Effector memory CD4-positive, alpha-beta T cell (primary cell): ENCODE results near the gene SNAPIN.

Experiments used
- DNase-seq, 3 donors: peaks; one replicate each; pipeline ENCODE4 v3.0.0-alpha.2; 2020
- H3K27ac ChIP-seq: 2 replicates; pipeline ENCODE4 v1.7.0; 2013; ENCODE audit warnings: mild to moderate bottlenecking, low read length, moderate library complexity; ENCODE audit not compliant: insufficient read depth, poor library complexity, severe bottlenecking
- H3K27me3 ChIP-seq: replicated peaks from 2 replicates; pipeline ENCODE4 v1.7.0; 2013; ENCODE audit warnings: mild to moderate bottlenecking, low read length; ENCODE audit not compliant: insufficient read depth, control insufficient read depth, poor library complexity, severe bottlenecking
- H3K36me3 ChIP-seq: 2 replicates; pipeline ENCODE4 v1.7.0; 2013; ENCODE audit warnings: mild to moderate bottlenecking, low read length, moderate library complexity; ENCODE audit not compliant: control insufficient read depth, insufficient read depth
- H3K4me1 ChIP-seq: 2 replicates; pipeline ENCODE4 v1.7.0; 2013; ENCODE audit warnings: low read length, mild to moderate bottlenecking; ENCODE audit not compliant: control insufficient read depth, insufficient read depth, poor library complexity, severe bottlenecking
- H3K4me3 ChIP-seq: 2 replicates; pipeline ENCODE4 v1.7.0; 2013; ENCODE audit warnings: low read length, low read depth, mild to moderate bottlenecking; ENCODE audit not compliant: insufficient read depth, poor library complexity, severe bottlenecking
- H3K9me3 ChIP-seq: 2 replicates; pipeline ENCODE4 v1.7.0; 2013; ENCODE audit warnings: mild to moderate bottlenecking, low read length, moderate library complexity; ENCODE audit not compliant: control insufficient read depth

Gene SNAPIN

GRCh38 chr1:153614189-153614900 is 44.2 kb upstream of the SNAPIN start:
- Histone ChIP-seq H3K36me3 (no peaks in the 10 kb centered on the region), H3K4me1 (no peaks in the 10 kb centered on the region), H3K4me3 (no peak overlapping the region), H3K27ac (no peak overlapping the region), H3K27me3 (no peaks in the 10 kb centered on the region), H3K9me3 (no peaks in the 10 kb centered on the region)
- no peak for DNase-seq

GRCh38 chr1:153614906-153615305 is 43.6 kb upstream of the SNAPIN start:
- Histone ChIP-seq H3K9me3 (no peaks in the 10 kb centered on the region), H3K4me3 (no peak overlapping the region), H3K27me3 (no peaks in the 10 kb centered on the region), H3K36me3 (no peaks in the 10 kb centered on the region), H3K27ac (no peak overlapping the region), H3K4me1 (no peaks in the 10 kb centered on the region)
- no peak for DNase-seq

DNA sequence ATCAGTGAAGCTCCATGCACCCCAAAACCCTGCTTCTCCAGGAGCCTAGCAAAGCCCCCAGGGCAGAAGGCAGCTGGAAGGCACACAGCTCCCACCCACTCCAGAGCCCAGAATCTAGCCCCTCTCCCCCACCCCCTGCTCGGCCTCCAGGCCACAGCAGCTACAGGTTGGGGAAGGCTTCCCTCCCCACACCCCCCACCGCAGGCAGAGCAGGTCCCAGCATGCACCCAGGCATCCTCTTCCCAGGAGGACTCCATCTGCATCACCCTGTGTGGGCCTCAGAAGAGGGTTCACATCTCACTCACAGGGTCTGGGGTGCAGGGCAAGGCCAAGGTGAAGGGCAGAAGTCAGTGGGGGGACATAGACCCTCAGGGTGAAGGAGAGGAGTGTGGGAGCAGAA is 43.1 kb upstream of the SNAPIN start:
- Histone ChIP-seq H3K27ac (no peak overlapping the region), H3K27me3 (no peaks in the 10 kb centered on the region), H3K9me3 (no peaks in the 10 kb centered on the region), H3K36me3 (no peaks in the 10 kb centered on the region), H3K4me1 (no peaks in the 10 kb centered on the region), H3K4me3 (no peak overlapping the region)
- no peak for DNase-seq

DNA sequence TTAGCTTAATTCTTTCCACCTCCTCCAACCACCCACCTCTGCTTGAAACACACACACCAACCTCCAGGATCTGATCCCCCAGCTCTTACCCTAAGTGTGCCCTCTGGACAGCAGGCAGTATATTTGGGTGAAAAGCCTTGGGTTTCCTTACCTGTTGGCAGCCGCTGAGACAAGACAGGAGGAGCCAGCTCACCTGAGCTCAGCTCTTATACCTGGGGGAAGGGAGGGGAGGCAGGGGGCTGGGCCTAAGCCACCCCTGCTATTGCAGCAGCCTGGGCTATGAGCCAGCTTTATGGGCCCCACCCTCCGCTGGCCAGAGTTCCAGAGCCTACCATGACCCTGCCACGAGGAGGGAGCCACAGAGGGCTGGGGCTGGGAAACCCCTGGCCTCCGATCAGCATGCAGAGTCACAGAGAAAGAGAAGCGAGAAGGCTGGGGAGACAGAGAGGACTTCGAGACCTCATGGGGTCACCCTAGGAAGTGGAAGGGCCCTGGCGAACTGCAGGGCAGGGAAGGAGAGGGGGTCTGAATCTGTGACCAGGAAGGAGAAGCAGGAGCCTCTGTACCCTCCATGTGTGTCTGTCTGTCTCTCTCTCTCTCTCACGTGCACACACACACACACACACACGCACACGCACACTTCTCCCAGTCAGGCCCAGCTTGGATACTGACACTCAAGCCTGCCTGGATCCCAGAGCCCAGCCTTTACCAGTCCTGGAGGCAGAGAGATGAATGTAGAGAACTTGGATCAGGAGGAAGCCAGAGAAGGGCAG is 42.2 kb upstream of the SNAPIN start, which contains the start of gene S100A14:
S100A14 (minus strand) TSS at position 182 of the 773 bp plus-strand sequence. CDS start 467 bp downstream, outside the sequence.
- Histone ChIP-seq H3K27ac (no peak within 1 kb of the TSS), H3K4me1 (no peaks in the 10 kb centered on the region), H3K9me3 (no peaks in the 10 kb centered on the region), H3K4me3 (no peak within 1 kb of the TSS), H3K36me3 (no peaks in the 10 kb centered on the region), H3K27me3 (no peaks in the 10 kb centered on the region)
- DNase-seq, result no peak

- Histone ChIP-seq H3K36me3 (no peaks in the 10 kb centered on the region), H3K27me3 (no peaks in the 10 kb centered on the region), H3K4me1 (no peaks in the 10 kb centered on the region), H3K4me3 (no peak overlapping the region), H3K27ac (no peak overlapping the region), H3K9me3 (no peaks in the 10 kb centered on the region)
- no peak for DNase-seq
These were observed 41.6 kb upstream of the SNAPIN start for GRCh38 chr1:153616917-153617311.

- H3K27ac ChIP-seq, result no peak overlapping the region
- H3K4me3 ChIP-seq, result no peak overlapping the region
- DNase-seq, result peak in 2 of 3 donors; percentile 19 to 60
- no peaks in the 10 kb centered on the region for H3K27me3 ChIP-seq
- H3K9me3 ChIP-seq, result no peaks in the 10 kb centered on the region
- H3K36me3 ChIP-seq, result no peaks in the 10 kb centered on the region
- no peaks in the 10 kb centered on the region for H3K4me1 ChIP-seq
These were observed 40.8 kb upstream of the SNAPIN start for GRCh38 chr1:153617663-153618062.

- no peak overlapping the region for H3K27ac ChIP-seq
- H3K36me3 ChIP-seq, result no peaks in the 10 kb centered on the region
- H3K4me1 ChIP-seq, result no peaks in the 10 kb centered on the region
- H3K9me3 ChIP-seq, result no peaks in the 10 kb centered on the region
- no peak overlapping the region for H3K4me3 ChIP-seq
- DNase-seq, result no peak
- no peaks in the 10 kb centered on the region for H3K27me3 ChIP-seq
These were observed 39.3 kb upstream of the SNAPIN start for GRCh38 chr1:153619171-153619570.

GRCh38 chr1:153623101-153623500 is 35.4 kb upstream of the SNAPIN start:
- Histone ChIP-seq H3K27me3 (no peaks in the 10 kb centered on the region), H3K9me3 (no peaks in the 10 kb centered on the region), H3K4me3 (no peak overlapping the region), H3K4me1 (no peaks in the 10 kb centered on the region), H3K27ac (no peak overlapping the region), H3K36me3 (no peaks in the 10 kb centered on the region)
- DNase-seq, result no peak

DNA sequence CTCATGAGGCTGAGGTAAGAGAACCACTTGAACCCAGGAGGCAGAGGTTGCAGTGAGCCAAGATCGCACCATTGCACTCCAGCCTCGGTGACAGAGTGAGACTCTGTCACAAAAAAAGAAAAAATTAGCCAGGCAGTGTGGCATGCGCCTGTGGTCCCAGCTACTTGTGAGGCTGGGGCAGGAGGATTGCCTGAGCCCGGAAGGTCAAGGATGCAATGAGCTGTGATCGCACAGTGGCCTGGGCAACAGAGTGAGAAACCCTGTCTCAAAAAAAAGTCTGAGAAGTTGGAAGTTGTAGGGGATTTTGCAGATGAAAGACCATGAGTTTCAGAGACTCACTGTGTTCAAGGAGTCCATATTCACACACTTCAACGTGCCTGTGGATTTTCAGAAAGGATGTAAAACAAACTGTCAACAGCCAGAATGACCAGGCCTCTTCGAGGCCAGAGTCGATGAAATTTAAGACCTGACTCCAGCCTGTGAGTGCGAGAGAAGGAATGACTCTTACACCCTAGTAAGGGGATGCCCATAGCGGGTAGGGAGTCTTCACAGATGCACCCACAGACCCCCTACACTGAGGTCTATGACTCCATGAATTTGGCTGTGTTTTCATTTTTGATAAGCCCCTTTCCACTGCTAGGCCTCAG is 33.4 kb upstream of the SNAPIN start:
- no peaks in the 10 kb centered on the region for H3K9me3 ChIP-seq
- H3K4me3 ChIP-seq, result no peak overlapping the region
- no peaks in the 10 kb centered on the region for H3K4me1 ChIP-seq
- H3K27ac ChIP-seq, result no peak overlapping the region
- no peaks in the 10 kb centered on the region for H3K27me3 ChIP-seq
- DNase-seq, result no peak
- no peaks in the 10 kb centered on the region for H3K36me3 ChIP-seq

- no peak overlapping the region for H3K4me3 ChIP-seq
- H3K27me3 ChIP-seq, result no peaks in the 10 kb centered on the region
- no peaks in the 10 kb centered on the region for H3K4me1 ChIP-seq
- no peaks in the 10 kb centered on the region for H3K9me3 ChIP-seq
- H3K36me3 ChIP-seq, result no peaks in the 10 kb centered on the region
- no peak overlapping the region for H3K27ac ChIP-seq
- no peak for DNase-seq
These were observed 32.0 kb upstream of the SNAPIN start for GRCh38 chr1:153626477-153626903.
